ENCODE measurements around the gene SHROOM3.

DNA sequence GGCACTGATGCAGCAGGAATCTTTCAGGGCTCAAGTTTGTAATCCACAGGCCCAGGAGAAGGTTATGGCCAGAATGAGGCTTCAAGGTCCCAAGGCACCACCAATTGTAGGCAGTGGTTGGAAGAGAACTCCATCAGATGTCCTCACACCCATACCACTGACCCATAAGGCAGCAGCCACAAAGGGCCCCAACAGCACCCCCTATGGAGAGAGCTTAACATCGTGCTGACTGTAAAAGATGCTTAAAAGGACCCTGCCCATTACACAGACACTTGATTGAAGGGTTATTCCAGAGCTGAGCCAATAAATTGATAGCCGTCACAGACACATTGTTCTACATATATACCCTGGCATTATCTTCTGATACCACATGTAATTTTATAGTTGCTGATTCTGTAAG, 349.2 kb downstream of the SHROOM3 start:
- peak in 1 of 4 donors; percentile 13 for TF ChIP-seq CTCF (IDR thresholded peaks at IDR 0.05)
- no peak for TF ChIP-seq POLR2A (IDR thresholded peaks at IDR 0.05)
